HG02642 (cell line): ENCODE measurements around the gene HIVEP3.
"Not testable (repeated sequence)": the region's sequence is repeated elsewhere in the genome, so short reads cannot be mapped to it uniquely, and the experiment has no call there.

Source experiments
- ATAC-seq: cut with Tn5 transposase; IDR thresholded peaks from one replicate; pipeline ENCODE4 v1.9.1; 2021; ENCODE audit warnings: mild to moderate bottlenecking; ENCODE audit not compliant: unreplicated experiment, poor library complexity

Gene HIVEP3

DNA sequence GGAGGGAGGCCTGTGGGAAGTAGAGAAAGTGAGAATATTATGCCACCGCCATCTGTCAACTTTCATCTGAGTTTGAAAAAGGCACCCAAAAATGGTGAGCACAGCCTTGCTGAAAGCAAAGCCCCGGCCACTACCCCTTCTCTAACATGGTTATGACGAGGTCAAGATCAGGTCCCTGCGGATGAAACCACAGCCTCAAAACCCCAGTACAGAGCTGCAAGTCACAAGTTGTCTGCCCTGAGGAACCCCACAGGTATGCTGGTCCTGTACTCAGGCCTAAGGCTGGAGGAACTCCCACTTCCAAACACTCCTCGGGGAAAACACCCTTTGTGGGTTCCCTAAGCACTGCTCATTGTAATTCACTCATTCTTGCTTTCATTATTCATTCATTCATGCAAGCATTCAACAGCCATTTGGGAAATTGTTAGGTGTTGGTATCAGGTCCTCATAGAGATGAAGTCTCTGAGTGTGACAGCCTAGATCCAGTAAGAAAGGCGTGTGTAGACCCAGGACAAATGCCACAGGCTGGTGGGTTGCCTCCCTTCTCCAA, 217.7 kb downstream of the HIVEP3 start:
- ATAC-seq = no peak

DNA sequence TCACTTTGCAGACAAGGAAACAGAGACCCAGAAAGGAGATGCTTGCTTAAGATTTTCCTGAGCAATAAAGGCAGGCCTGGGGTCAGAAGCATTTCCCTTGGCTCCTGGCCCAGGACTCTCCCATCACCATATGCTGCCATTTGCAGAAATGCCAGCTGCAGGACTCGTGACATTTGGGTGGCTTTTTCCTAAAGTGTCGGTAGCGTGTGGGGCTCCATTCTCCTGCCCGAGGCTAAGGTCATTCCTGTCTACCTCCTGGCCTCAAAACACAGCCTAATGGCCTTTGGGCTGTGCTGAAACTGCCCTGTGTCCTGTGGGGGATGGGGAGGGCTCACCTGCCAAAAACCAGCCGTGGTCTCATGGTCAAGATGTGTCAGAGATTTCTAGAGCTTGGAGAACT, 218.1 kb downstream of the HIVEP3 start:
- no peak for ATAC-seq

DNA sequence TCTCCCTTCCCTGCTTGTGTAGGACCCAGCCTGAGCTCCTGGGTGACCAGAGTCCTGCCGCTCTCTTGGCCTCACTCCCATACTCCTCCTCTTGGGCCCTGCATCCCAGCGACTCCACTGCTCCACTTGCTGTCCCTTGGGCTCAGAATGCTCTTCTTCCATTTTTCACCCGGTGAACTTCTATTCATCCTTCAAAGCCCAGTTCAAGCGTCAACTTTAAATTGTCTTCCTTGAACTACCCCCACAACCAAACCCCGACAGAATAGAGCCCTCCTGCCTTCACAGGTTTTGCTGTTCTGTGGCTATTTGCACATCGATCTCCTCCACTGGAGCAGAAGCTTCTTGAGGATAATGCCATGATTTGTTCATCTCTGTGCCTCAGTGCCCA, 218.9 kb downstream of the HIVEP3 start:
- ATAC-seq = no peak

DNA sequence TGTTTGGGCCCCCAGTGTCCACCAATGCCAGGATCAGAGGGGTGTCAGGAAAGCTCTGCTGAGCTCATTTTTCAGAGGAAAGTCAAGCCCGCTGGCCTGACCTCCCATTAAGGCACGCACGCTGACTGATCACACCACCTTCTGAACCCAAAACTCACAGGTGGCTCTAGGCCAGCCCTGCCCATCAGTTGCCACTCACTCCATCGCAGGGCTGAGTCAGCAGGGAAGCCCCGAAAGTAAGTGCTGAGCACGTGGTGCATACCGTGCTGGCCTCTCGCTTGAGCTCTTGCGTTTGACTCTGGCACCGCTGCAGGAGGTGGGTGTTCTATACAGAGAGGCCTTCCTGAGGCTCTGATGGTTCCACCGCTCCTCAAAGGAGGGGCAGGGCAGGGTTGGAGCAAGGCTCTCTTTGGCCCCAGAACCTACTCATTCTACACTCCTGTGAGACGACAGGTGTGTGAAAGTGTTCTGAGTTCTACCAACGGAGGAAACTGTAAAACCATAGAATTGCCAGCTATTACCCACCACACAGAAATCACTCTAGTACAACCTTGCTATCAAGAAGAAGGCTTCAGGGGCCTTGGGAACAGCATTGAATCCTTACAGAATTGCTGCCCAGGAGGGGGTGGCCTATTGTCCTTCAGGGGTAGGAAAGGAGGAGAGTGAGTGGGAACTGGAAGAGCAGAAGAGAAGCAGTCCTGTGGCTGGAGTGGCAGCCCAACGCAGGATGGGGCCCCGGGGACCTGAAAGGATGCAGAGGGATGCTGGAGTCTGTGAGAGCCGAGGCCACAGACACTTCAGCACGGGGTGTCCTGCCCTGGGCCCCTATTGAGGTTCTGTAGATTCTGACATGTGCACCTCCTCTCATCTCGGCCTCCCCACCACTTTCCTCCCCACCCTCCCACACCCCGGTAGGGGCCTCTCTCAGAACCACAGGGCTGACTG, 219.5 kb downstream of the HIVEP3 start:
- peak; percentile 72 for ATAC-seq

DNA sequence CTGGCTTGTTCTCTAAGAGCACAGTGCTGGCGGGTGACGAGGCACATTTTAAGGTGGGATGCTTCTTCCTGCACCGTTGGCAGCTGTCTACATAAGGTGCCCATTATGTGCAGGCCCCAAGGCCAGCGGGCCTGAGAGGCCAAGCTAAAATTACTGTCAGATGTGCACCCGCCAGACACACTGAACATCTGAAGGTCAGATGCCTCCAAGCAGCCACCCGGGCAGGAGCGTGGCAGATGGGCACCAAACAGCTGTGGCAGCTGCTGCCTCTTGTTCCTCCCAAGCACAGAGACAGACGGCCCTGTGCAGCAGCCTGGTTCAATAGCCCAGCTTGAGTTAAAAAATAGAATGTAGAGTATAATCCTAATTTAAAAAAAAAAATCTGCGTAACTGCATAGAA, 222.3 kb downstream of the HIVEP3 start:
- no peak for ATAC-seq

DNA sequence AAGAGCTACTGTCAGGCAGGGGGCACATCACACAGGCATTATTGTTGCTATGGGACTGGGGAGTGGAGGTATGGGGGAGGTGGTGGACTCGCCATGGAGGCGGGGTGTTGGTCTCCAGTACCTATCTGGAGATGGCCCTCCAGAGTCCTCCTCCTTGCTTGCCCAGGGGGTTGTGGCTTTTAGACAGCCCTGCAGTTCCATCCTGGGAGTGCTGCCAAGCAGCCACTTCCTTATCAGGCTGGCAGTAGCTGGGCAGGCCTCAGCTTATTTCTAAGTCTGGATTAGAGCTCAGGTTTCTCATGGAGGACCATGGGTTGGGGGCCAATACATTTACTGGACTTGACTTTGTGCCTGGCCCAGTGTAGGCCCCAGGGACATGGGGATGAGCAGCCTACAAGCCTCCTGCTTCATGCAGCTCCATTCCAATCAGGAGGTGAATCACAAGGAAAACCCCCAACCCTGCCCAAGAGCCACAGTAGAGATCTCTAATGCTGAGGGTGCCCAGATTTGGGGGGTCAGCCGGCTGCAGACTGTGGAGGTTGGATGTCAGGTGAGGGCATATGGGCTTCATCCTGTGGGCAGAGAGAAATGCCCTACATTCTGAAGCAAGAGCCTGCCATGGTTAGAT, 223.5 kb downstream of the HIVEP3 start:
- ATAC-seq = no peak

DNA sequence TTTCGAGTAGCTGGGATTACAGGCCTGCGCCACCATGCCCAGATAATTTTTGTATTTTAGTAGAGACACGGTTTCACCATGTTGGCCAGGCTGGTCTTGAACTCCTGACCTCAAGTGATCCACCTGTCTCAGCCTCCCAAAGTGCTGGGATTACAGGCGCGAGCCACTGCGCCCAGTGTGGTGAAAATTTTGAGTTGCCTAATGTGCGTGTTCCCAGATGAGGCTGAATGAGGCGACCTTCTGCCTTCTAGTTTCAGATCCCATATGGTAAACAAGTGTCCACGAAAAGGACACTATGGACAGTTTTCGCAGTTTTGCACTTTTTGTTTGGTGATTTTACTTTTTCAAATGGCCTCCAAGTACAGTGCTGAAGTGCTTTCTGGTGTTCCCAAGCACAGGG, 226.8 kb downstream of the HIVEP3 start:
- ATAC-seq = not testable (repeated sequence)

DNA sequence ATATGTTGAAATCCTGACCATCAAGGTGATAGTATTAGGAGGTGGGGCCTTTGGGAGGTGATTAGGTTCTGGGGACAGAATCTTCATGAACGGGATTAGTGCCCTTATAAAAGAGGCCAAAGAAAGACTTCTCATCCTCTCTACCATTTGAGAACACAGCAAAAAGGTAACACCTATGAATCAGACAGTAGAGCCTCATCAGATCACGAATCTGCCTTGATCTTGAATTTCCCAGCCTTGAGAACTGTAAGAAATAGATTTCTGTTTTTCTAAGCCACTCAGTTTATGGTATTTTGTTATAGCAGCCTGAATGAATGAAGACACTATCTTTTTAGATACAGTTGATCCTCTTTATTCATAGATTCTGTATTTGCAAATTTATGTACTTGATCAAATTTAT, 227.3 kb downstream of the HIVEP3 start:
- ATAC-seq = no peak

DNA sequence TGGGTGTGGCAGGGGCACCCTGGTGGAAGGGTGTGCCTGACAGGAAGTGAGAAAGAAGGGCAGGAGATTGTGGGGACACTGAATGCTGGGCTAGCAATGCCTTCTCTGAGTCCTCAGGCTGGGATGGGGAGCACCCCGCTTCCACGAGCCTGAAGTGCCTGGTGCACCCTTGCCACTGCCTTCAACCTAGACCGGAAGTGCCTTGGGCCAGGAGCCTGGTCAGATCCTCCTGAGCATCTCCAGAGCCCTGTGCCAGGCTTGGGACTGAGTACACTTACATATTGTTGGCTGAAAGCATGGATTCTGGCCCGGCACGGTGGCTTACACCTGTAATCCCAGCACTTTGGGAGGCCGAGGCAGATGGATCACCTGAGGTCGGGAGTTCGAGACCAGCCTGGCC, 228.4 kb downstream of the HIVEP3 start:
- no peak for ATAC-seq

DNA sequence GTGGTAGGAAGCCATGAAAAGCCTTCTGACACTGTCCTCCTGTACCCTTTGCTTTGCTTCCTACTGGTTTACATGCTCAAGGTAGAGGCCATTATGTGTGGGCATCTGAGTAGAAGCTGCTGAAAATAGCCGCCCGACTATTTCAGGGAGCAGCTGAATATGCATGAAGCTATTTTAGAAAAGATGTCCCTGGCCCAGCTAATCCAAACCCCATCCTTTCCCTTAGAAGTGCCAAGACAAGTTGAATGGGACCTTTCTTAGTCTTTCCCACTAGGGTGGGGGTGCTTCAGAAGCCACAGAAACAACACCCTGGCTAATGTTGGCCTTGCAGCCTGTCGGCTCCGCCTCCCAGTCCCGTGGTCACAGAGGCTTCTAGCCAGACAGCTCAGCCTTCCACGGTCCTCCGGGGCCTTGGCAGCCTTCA, 229.2 kb downstream of the HIVEP3 start:
- ATAC-seq = no peak

DNA sequence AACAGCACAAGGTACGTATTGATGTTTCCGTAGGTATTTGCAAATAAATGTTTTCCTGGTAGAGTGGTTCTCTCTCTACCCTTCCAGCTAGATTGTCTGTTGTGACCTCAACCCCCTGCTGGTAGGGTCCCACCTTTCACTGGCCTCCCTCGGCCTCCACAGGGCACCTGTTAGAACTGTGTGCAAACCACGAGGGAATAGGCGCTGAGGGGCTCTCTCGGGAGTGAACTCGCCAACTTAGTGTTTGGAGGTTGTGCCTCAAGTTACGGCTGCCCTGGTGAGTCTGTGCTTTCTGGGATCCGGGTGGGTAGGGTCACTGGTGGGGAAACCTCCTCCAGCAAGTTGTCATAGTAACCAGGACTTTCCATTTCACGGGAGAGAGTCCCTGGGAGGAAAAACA, 229.6 kb downstream of the HIVEP3 start:
- ATAC-seq = no peak

DNA sequence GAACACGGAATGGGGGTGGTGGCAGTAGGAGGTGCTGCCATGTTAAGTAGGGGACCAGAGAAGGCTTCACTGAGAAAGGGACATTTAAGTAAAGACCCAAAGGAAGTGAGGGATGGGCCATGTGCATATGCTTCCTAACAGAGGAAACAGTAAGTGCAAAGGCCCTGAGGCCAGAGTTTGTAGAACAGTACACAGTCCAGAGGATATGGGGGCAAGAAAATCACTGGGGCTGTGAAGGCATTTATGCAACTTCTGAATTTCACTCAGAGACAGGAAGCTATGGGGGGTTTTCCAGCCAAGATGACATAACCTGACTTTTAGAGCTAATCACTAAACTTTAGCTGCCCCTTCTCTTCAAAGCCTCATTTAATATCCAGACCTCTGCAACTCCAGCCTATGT, 231.7 kb downstream of the HIVEP3 start:
- no peak for ATAC-seq

DNA sequence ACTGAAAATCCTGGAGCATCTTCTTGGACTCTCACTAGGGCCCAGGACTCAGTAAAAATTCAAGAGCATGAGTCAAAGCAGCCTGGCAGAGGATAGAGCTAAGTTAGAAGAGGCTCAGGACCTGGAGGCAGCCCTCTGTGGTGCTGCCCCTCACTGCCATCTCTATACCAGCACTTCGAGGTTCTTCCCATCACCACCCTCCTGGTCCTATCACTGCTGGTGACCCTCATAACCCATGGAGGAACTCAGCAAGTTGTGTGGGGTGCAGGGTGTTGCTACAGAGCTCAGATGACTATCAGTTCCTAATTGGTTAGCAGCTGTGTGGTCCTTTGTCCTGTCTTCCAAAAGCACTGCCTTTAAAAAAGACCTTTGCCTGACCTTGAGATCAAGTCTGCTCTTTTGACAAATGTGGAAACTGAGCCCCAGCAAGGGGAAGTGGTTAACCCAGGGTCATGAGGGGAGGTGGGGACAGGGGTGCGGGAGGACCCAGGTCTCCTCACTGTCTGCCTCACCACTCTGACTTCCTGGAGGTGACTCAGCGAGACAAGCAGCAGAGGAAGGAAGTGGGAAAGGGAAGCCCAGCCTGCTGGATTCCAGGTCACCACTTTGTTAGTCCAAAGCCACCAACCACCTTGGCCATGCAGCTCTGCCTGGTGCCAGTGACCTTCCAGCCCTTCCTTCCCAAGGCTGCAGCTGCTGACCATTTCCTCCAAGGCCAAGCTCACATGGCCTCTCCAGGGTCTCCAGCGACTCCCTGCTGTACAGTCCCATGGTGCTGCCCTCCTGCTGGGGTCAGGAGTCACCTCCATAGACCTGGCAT, 234.8 kb downstream of the HIVEP3 start:
- no peak for ATAC-seq

DNA sequence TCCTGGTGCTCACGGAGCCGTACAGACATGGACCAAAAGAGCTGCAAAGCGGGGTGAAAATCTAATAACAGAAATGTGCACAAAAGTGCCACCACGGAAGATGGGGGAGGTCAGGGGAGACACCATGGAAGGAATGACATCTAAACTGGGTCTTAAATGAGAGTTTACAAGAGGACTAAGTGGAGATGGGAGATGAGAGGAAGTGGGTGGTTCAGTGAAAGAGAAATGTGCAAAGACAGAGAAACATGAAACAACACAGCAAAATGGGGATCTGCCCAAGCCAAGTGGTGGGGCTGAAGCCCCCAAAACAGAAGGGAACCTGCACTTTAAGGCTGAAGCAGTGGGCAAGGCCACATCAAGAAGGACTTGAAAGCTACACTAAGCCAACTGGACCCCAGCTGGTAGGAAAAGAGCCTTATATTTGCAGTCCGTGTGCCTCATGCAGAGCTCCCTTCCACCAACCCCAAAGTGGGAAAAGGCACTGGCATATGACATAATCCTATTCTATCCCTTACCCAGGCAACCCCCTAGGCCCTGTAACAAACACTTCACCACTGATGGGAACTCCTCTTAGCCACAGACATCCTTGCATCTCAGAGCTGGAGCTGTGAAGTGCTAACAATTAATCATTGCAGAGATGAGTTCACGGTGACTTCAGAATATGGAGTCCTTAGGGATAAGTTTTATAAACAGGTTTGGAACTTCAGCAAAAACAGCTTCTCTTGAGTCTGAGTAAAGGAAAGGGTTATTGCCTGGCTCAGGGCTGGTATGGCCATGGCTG, 235.7 kb downstream of the HIVEP3 start:
- no peak for ATAC-seq

DNA sequence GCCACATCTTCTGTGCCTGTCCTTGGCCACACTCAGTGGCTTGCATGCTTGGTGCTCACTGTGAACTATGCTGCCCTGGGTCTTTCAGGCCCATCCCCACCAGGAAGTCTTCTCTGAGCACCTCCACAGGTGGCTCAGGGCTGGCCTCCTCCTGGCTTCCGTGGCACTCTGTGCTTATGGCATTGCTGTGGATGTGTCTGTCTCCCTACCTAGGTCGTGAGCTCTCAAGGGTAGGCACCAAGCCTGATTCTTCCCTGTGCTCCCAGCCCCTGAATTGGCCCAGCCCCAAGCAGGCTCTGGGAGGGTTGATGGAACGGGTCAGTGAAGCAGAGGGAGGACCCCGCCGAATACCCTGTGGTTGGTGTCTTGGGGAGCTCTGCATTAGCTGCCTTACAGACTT, 236.6 kb downstream of the HIVEP3 start:
- no peak for ATAC-seq

DNA sequence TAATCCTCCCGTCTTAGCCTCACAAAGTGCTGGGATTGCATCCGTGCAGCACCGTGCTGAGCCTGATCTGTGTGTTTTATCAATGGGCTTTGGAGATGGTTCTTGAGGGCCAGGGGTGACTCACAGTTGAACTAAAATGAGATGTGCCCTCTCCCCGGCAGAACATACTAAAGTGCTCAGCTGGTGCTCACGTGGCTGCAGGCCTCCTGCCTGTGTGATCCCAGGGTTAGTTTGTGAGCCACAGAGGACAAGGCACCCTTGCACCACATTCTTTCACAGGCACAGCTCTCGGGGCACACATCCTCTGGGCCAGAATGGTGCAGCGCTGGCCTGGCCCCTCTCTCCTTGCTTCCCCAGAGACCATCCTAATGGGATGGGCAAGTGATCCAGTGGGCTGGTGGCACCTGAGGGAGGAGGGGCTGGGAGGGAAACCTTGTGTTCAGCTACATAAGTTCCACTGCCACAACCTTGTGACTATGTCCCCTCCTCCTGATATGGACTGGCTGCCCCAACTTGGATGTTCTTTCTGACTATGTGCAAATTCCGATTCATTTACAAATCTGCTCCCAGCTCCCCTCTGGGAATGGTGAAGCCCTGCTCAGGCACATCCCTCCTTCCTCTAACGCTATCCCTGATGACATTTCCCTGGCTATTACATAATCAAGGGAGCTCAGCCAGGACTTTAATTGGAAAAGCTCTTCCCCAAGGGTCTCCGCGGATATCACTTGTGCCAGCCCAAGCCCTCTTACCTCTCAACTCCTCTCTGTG, 237.2 kb downstream of the HIVEP3 start:
- ATAC-seq = no peak

DNA sequence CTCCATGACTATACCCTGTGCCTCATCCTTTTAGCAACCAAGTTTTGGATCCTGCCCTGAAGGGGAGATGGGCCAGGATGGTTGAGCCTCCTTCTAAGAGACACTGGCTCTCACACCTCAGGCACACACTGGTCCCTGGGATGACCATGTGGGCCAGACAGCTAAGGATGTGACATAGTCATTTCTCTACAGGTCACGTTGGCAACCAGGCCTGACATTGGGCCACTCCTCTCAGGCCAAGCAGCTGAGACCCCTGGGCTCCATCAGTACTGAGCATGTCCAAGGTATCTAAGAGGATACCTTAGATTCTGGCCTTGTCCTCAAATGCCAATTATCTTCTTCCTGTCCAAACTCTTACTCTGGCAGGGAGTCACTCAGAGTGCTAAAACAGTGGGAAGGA, 238.7 kb downstream of the HIVEP3 start:
- ATAC-seq = no peak

DNA sequence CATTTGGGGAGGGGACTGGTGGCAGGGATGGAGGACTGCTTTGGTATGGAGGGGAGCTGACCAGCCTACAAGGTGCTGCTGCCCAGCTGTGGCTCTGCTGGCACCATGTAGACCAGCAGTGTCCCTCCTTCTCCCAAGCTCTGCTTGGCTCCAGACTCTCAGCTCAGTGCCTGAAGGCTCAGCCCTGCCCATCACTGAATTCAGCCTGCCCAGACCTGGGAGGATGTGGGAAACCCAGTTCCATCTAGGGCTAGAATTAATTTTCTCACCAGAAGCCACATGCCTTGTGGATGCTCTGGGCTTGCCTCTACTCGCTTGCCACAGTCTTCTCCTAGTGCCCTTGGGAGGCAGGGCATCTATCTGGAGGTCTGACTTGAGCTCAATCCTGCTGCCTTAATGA, 239.2 kb downstream of the HIVEP3 start:
- no peak for ATAC-seq
